Stimulated activated CD4-positive, alpha-beta T cell treated with anti-CD3 and anti-CD28 coated beads, Interleukin-4, amount 100 ng/mL, for 48 hours (primary cell): ENCODE data around the gene CLEC2B.

Experiments
- DNase-seq, 2 donors: peaks; one replicate each; pipeline ENCODE4 v3.0.0-alpha.2; 2020; ENCODE audit warnings: low read depth in 2 of 2

The CLEC2B gene

DNA sequence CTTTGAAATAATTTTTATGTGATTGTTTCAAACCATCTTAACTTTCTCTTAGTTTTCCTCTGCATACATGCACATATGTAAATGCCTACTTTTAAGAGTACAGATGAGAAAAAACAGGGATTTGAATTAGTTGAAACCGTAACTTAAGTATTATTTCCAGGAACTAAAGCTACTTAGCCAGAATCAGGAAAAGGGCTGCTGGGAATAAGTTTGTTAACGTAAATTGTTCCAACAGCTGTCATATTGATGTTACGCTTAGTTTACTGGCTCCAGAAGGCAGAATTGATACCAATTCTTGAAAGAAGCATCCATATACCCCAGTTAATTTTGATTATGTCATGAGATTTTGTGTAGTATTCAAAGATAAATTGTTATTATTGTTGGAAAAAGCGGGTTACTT, 59.8 kb downstream of the CLEC2B start:
- no peak for DNase-seq

DNA sequence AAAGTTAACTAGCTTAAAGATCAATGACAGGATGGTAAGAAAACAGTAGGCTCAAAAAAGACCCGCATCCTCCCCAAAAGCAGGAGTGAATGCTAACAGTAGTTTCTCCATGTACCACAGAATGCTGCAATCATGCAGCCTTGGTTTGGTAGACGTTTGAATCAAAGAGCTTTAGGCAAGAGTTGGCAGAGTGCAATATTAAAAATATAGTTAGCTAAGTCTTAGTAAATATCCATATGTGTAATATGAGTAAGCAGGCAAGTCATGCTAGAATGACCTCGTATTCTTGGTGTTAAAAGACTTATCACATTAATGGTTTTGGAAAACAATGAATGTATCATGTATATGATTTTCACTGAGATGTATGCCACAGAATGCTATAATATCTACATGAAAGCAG, 60.6 kb downstream of the CLEC2B start:
- DNase-seq, result no peak

DNA sequence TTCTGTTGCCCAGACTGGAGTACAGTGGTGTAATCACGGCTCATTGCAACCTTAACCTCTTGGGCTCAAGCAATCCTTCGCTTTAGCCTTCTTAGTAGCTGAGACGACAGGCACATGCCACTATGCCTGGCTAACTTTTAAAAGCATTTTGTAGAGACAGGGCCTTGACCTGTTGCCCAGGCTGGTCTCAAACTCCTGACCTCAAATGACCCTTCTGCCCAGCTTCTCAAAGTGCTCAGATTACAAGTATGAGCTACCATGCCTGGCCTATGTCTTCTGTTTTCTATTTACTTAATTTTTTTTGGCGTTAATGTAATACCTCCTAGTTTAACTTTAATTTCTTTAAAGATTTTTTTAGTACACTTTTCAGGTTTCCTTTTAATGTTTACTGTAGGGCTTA, 62.4 kb downstream of the CLEC2B start:
- no peak for DNase-seq

DNA sequence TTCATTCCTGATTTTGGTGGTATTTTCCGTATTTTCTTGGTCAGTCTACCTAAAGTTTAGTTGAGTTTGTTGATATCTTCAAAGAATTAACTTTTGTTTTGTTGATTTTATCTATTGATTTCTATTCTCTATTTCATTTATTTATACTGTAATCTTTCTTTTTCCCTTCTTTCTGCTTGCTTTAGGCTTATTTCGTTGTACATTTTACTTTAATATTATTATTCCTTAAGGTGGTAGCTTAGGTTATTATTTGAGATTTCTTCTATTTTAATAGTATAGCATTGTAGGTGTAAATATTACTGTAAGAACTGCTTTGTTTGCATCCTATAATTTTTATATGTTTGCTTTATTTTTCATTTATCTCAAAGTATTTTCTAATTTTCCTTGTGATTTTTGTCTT, 63.3 kb downstream of the CLEC2B start:
- no peak for DNase-seq
